Measurements from ENCODE around the gene LPCAT2.

DNA sequence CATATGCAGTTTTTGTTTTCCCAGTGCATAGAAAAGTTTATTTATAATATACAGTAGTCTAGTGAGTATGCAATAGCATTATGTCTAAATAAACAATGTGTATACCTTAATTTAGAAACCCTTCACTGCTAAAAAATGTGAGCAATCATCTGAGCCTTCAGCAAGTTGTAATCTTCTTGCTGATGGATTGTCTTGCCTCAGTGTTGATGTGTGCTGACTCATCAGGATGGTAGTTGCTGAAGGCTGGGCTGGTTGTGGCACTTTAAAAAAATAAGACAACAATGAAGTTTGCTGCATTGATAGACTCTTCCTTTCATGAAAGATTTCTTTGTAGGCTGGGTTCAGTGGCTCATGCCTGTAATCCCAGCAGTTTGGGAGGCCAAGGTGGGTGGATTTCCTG lies 43.7 kb downstream of the LPCAT2 start:
- TF ChIP-seq, protein P1, sequence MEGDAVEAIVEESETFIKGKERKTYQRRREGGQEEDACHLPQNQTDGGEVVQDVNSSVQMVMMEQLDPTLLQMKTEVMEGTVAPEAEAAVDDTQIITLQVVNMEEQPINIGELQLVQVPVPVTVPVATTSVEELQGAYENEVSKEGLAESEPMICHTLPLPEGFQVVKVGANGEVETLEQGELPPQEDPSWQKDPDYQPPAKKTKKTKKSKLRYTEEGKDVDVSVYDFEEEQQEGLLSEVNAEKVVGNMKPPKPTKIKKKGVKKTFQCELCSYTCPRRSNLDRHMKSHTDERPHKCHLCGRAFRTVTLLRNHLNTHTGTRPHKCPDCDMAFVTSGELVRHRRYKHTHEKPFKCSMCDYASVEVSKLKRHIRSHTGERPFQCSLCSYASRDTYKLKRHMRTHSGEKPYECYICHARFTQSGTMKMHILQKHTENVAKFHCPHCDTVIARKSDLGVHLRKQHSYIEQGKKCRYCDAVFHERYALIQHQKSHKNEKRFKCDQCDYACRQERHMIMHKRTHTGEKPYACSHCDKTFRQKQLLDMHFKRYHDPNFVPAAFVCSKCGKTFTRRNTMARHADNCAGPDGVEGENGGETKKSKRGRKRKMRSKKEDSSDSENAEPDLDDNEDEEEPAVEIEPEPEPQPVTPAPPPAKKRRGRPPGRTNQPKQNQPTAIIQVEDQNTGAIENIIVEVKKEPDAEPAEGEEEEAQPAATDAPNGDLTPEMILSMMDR (IDR thresholded peaks at IDR 0.05), result no peak
- no peak for TF ChIP-seq POLR2AphosphoS5 (IDR thresholded peaks at IDR 0.05)
